ENCODE results near the gene VASH2. TPM values are rescaled to one million over a fixed set of nuclear protein-coding genes. Genes with fewer than 3 reads are reported as not detected.

The VASH2 gene
- polyA plus RNA-seq, 1 donor from 2014 or later = 65.2 TPM

- Histone ChIP-seq H3K9ac (ENCODE audit: low read length) (no peak overlapping the region), H3F3A (ENCODE audit: insufficient read depth, low read length, poor library complexity, severe bottlenecking) (no peaks in the 10 kb centered on the region), H3K79me2 (replicated peaks; ENCODE audit: insufficient read depth, low read length) (no peaks in the 10 kb centered on the region), H2AFZ (ENCODE audit: low read depth, low read length) (no peak overlapping the region), H3K27ac (ENCODE audit: low read length) (no peak overlapping the region), H3K36me3 (ENCODE audit: insufficient read depth, low read length) (no peaks in the 10 kb centered on the region), H3K4me2 (ENCODE audit: low read length) (no peak overlapping the region), H3K9me2 (ENCODE audit: insufficient read depth, low read length) (no peaks in the 10 kb centered on the region), H3K27me3 (ENCODE audit: insufficient read depth, low read depth, low read length) (no peaks in the 10 kb centered on the region), H3K4me3 (ENCODE audit: low read length) (no peak overlapping the region), H4K20me1 (ENCODE audit: insufficient read depth) (no peaks in the 10 kb centered on the region), H3K9me3 (ENCODE audit: low read length) (no peaks in the 10 kb centered on the region)
- TF ChIP-seq, protein P1, sequence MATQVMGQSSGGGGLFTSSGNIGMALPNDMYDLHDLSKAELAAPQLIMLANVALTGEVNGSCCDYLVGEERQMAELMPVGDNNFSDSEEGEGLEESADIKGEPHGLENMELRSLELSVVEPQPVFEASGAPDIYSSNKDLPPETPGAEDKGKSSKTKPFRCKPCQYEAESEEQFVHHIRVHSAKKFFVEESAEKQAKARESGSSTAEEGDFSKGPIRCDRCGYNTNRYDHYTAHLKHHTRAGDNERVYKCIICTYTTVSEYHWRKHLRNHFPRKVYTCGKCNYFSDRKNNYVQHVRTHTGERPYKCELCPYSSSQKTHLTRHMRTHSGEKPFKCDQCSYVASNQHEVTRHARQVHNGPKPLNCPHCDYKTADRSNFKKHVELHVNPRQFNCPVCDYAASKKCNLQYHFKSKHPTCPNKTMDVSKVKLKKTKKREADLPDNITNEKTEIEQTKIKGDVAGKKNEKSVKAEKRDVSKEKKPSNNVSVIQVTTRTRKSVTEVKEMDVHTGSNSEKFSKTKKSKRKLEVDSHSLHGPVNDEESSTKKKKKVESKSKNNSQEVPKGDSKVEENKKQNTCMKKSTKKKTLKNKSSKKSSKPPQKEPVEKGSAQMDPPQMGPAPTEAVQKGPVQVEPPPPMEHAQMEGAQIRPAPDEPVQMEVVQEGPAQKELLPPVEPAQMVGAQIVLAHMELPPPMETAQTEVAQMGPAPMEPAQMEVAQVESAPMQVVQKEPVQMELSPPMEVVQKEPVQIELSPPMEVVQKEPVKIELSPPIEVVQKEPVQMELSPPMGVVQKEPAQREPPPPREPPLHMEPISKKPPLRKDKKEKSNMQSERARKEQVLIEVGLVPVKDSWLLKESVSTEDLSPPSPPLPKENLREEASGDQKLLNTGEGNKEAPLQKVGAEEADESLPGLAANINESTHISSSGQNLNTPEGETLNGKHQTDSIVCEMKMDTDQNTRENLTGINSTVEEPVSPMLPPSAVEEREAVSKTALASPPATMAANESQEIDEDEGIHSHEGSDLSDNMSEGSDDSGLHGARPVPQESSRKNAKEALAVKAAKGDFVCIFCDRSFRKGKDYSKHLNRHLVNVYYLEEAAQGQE (IDR thresholded peaks at IDR 0.05; ENCODE audit: borderline replicate concordance) = no peak
- TF ChIP-seq RAD21 (conservative IDR thresholded peaks at IDR 0.05) (no peak), EZH2 (IDR thresholded peaks at IDR 0.05; ENCODE audit: borderline replicate concordance, insufficient read depth, low read length, poor library complexity, severe bottlenecking) (no peak), MXI1 (conservative IDR thresholded peaks at IDR 0.05; ENCODE audit: poor library complexity, severe bottlenecking) (no peak), SMC3 (conservative IDR thresholded peaks at IDR 0.05; ENCODE audit: poor library complexity) (no peak), POLR2AphosphoS5 (IDR thresholded peaks at IDR 0.05) (no peak), TAF1 (IDR thresholded peaks at IDR 0.05; ENCODE audit: low read depth) (no peak), EP300 (conservative IDR thresholded peaks at IDR 0.05; ENCODE audit: poor library complexity, severe bottlenecking) (no peak)
- TF ChIP-seq, protein P2, sequence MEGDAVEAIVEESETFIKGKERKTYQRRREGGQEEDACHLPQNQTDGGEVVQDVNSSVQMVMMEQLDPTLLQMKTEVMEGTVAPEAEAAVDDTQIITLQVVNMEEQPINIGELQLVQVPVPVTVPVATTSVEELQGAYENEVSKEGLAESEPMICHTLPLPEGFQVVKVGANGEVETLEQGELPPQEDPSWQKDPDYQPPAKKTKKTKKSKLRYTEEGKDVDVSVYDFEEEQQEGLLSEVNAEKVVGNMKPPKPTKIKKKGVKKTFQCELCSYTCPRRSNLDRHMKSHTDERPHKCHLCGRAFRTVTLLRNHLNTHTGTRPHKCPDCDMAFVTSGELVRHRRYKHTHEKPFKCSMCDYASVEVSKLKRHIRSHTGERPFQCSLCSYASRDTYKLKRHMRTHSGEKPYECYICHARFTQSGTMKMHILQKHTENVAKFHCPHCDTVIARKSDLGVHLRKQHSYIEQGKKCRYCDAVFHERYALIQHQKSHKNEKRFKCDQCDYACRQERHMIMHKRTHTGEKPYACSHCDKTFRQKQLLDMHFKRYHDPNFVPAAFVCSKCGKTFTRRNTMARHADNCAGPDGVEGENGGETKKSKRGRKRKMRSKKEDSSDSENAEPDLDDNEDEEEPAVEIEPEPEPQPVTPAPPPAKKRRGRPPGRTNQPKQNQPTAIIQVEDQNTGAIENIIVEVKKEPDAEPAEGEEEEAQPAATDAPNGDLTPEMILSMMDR (IDR thresholded peaks at IDR 0.05; ENCODE audit: poor library complexity, severe bottlenecking) = no peak
These were observed 30.1 kb upstream of the VASH2 start for GRCh38 chr1:212920246-212920645.

GRCh38 chr1:212920896-212921295 lies 29.4 kb upstream of the VASH2 start:
- no peak overlapping the region for H2AFZ ChIP-seq (ENCODE audit: low read depth, low read length)
- no peak overlapping the region for H3K9ac ChIP-seq (ENCODE audit: low read length)
- TF ChIP-seq, protein P2 (IDR thresholded peaks at IDR 0.05; ENCODE audit: poor library complexity, severe bottlenecking) = no peak
- TF ChIP-seq TAF1 (IDR thresholded peaks at IDR 0.05; ENCODE audit: low read depth) (no peak), RAD21 (conservative IDR thresholded peaks at IDR 0.05) (no peak), SMC3 (conservative IDR thresholded peaks at IDR 0.05; ENCODE audit: poor library complexity) (no peak), MXI1 (conservative IDR thresholded peaks at IDR 0.05; ENCODE audit: poor library complexity, severe bottlenecking) (no peak), POLR2AphosphoS5 (IDR thresholded peaks at IDR 0.05) (no peak), EP300 (conservative IDR thresholded peaks at IDR 0.05; ENCODE audit: poor library complexity, severe bottlenecking) (no peak), EZH2 (IDR thresholded peaks at IDR 0.05; ENCODE audit: borderline replicate concordance, insufficient read depth, low read length, poor library complexity, severe bottlenecking) (no peak)
- TF ChIP-seq, protein P1 (IDR thresholded peaks at IDR 0.05; ENCODE audit: borderline replicate concordance) = no peak
- no peaks in the 10 kb centered on the region for H3K9me2 ChIP-seq (ENCODE audit: insufficient read depth, low read length)
- H3K27me3 ChIP-seq (ENCODE audit: insufficient read depth, low read depth, low read length) = no peaks in the 10 kb centered on the region
- H3K4me3 ChIP-seq (ENCODE audit: low read length) = no peak overlapping the region
- no peak overlapping the region for H3K4me2 ChIP-seq (ENCODE audit: low read length)
- H4K20me1 ChIP-seq (ENCODE audit: insufficient read depth) = no peaks in the 10 kb centered on the region
- no peaks in the 10 kb centered on the region for H3K79me2 ChIP-seq (replicated peaks; ENCODE audit: insufficient read depth, low read length)
- H3K9me3 ChIP-seq (ENCODE audit: low read length) = no peaks in the 10 kb centered on the region
- no peaks in the 10 kb centered on the region for H3F3A ChIP-seq (ENCODE audit: insufficient read depth, low read length, poor library complexity, severe bottlenecking)
- H3K36me3 ChIP-seq (ENCODE audit: insufficient read depth, low read length) = no peaks in the 10 kb centered on the region
- no peak overlapping the region for H3K27ac ChIP-seq (ENCODE audit: low read length)
